Stimulated activated naive CD8-positive, alpha-beta T cell treated with anti-CD3 and anti-CD28 coated beads, Interleukin-15, amount 100 ng/mL, for 72 hours (primary cell): Measurements from ENCODE around the gene SLC37A1.

Experiments used
- ATAC-seq: fragments of 150-1000 bp; cut with Tn5 transposase; 2 replicates; pipeline ENCODE4 v1.10.0; 2021; ENCODE audit warnings: mild to moderate bottlenecking, moderate library complexity
- DNase-seq, 2 donors: peaks; one replicate each; pipeline ENCODE4 v3.0.0; 2021 to 2022
- H3K27ac Mint-ChIP-seq, 2 donors: one replicate each; pipeline ENCODE4 v1.8.0; 2022; ENCODE audit warnings: mild to moderate bottlenecking in 2 of 2, mixed read lengths in 2 of 2, moderate library complexity in 2 of 2
- H3K27me3 Mint-ChIP-seq: one replicate; pipeline ENCODE4 v1.8.0; 2022; ENCODE audit warnings: mixed read lengths
- H3K4me1 Mint-ChIP-seq: one replicate; pipeline ENCODE4 v1.8.0; 2022; ENCODE audit warnings: mild to moderate bottlenecking, mixed read lengths
- H3K4me3 Mint-ChIP-seq, 2 donors: one replicate each; pipeline ENCODE4 v1.8.0; 2022; ENCODE audit warnings: mild to moderate bottlenecking in 2 of 2, mixed read lengths in 2 of 2, moderate library complexity in 1 of 2
- H3K9me3 Mint-ChIP-seq, 2 donors: one replicate each; pipeline ENCODE4 v1.8.0; 2022; ENCODE audit warnings: mixed read lengths in 2 of 2

Gene SLC37A1

GRCh38 chr21:42583477-42584295 is 70.0 kb downstream of the SLC37A1 start:
- no peaks in the 10 kb centered on the region for H3K9me3 Mint-ChIP-seq
- no peak overlapping the region for H3K27ac Mint-ChIP-seq
- H3K4me3 Mint-ChIP-seq: no peak overlapping the region

DNA sequence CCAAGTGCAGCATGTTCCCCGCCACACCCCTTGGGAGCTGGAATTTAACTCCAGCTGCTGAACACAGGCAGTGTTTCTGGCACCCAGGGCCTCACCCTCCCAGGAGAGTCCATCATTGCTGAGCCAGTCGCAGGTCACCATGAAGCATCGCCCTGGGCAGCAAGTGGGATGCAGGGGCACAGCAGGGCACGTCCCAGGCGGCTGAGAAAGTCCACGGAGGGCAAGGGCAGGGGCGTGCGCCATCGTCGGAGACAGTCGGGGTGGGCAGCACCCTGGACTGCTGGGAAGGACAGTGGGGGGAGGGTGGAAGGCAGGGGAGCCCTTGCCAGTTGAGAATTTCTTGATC is 70.6 kb downstream of the SLC37A1 start:
- peak; percentile 31 for ATAC-seq
- Mint-ChIP-seq H3K4me1 (no peaks in the 10 kb centered on the region), H3K9me3 (no peaks in the 10 kb centered on the region), H3K27ac (peak overlapping the region in 1 of 2 donors; percentile 56), H3K27me3 (no peaks in the 10 kb centered on the region), H3K4me3 (no peak overlapping the region)
- no peak for DNase-seq

More at GRCh38 chr21:42583477-42584295, 70.0 kb downstream of the SLC37A1 start:
- DNase-seq (no peak), ATAC-seq (no peak)
- H3K27me3 Mint-ChIP-seq: no peaks in the 10 kb centered on the region
- no peaks in the 10 kb centered on the region for H3K4me1 Mint-ChIP-seq

- Mint-ChIP-seq H3K27ac (no peak overlapping the region), H3K9me3 (no peaks in the 10 kb centered on the region), H3K4me1 (peaks cover 6% of the 10 kb centered on the region), H3K27me3 (no peaks in the 10 kb centered on the region), H3K4me3 (no peak overlapping the region)
- DNase-seq (no peak), ATAC-seq (no peak)
These were observed 72.2 kb downstream of the SLC37A1 start for GRCh38 chr21:42585881-42586280.

GRCh38 chr21:42586406-42586805 is 72.8 kb downstream of the SLC37A1 start:
- Mint-ChIP-seq H3K4me1 (peaks cover 12% of the 10 kb centered on the region), H3K27me3 (no peaks in the 10 kb centered on the region), H3K9me3 (no peaks in the 10 kb centered on the region), H3K27ac (no peak overlapping the region), H3K4me3 (no peak overlapping the region)
- no peak for DNase-seq
- no peak for ATAC-seq

GRCh38 chr21:42587036-42587435 is 73.4 kb downstream of the SLC37A1 start:
- Mint-ChIP-seq H3K27me3 (peaks cover 1% of the 10 kb centered on the region), H3K4me3 (no peak overlapping the region)

DNA sequence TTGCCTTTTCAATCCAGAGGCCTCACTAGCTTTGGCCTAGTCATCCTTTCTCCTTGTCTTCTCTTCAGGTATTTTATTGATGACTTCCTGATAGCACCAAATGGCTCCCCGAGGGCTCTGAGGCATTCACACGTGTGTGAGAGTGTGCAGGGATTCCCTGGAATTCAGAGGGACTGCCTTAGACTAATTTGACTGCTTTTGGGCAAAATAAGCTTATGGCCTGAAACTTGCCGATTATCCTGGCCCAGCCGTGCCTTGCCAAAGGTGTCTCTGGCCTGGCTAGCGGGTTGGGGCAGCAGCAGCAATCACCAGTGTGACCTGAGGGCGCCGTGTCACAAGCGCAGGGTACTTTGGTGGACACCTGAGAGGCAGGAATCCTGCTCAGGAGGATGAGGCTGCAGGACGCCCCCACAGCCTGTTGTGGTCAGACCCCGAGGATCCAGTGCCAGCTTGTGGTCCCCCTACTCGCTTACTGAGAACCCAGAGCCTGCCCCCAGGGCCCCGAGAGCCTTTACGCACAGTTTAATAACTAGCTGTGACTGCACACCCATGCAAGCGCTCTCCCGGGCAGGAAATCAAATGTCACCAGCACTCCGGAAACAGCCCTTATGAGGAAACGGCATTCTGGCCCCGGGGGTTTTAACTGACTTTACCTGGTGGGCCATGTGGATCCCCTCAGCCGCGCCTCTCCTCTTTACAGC is 76.9 kb downstream of the SLC37A1 start:
- peak; percentile 27 to 41 for DNase-seq

More at GRCh38 chr21:42587036-42587435, 73.4 kb downstream of the SLC37A1 start:
- Mint-ChIP-seq H3K27ac (no peak overlapping the region), H3K9me3 (no peaks in the 10 kb centered on the region), H3K4me1 (peaks cover 15% of the 10 kb centered on the region)
- DNase-seq: no peak
- ATAC-seq: no peak

DNA sequence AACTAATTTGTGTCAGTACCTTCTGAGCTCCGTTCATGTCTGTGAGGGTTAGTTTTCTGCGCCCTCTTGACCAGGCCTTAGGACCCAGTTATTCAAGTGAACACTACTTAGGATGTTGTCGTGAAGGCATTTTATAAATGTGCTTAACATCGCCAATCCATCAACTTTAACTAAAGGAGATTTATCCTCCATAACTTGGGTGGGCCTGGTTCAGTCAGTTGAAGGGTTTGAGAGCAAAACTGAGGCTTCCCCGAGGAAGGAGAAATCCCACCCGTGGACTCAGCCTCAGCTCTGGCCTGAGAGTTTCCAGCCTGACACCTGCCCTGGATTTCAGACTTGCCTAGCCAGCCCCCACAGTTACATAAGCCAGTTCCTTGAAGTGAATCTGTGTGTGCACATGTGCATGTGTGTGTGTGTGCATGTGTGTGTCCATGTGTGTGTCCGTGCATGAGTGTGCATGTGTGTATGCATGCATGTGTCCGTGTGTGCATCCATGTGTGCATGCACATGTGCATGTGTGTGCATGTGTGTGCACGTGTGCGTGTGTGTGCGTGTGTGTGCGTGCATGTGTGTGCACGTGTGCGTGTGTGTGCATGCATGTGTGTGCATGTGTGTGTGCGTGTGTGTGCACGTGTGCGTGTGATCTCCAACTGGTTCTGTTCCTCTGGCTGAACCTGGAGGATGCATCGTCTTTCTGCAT is 77.7 kb downstream of the SLC37A1 start:
- H3K4me3 Mint-ChIP-seq: peak overlapping the region; percentile 23 to 32

More for the DNA sequence above, 76.9 kb downstream of the SLC37A1 start:
- H3K9me3 Mint-ChIP-seq: no peaks in the 10 kb centered on the region
- peak; percentile 77 for ATAC-seq
- H3K27ac Mint-ChIP-seq: peak overlapping the region; percentile 63 to 90
- peaks cover 33% of the 10 kb centered on the region for H3K4me1 Mint-ChIP-seq
- H3K27me3 Mint-ChIP-seq: peaks cover 5% of the 10 kb centered on the region
- peak overlapping the region; percentile 23 to 32 for H3K4me3 Mint-ChIP-seq

DNA sequence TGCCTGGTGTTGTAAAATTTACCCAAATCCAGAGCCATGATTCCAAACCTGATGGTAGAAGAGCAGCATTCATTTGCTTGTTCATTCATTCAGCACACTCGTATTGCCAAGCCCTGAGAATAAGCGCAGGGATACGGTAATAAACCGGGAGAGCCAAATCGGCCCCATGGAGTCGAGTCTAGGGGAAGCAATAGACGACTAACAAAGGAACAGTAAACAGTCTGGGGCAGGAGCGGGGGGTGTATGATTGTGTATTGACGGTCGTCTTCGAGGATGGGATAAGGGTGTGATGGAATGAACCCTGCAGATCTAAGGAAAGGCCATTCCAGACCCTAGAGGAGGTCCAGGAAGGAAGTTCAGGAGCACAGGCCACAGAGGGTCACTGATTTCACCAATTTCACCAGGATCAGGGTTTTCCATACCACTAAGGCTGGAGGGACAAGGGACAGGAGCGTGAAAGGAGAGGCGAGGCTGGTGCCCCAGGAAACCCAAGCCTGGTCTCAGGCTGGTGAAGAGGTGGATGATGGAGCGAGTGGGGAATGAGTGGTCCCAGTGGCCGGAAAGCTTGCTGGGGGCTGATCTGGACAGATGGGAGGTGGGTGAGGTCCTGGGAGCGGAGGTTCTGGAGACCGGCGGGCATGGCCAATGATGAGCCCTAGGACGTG is 78.6 kb downstream of the SLC37A1 start:
- ATAC-seq (no peak), DNase-seq (no peak)
- H3K27ac Mint-ChIP-seq: peak overlapping the region in 1 of 2 donors; percentile 43
- no peak overlapping the region for H3K4me3 Mint-ChIP-seq
- peaks cover 33% of the 10 kb centered on the region for H3K4me1 Mint-ChIP-seq
- peaks cover 5% of the 10 kb centered on the region for H3K27me3 Mint-ChIP-seq
- no peaks in the 10 kb centered on the region for H3K9me3 Mint-ChIP-seq

More for the DNA sequence above, 77.7 kb downstream of the SLC37A1 start:
- DNase-seq: no peak
- peaks cover 33% of the 10 kb centered on the region for H3K4me1 Mint-ChIP-seq
- H3K9me3 Mint-ChIP-seq: no peaks in the 10 kb centered on the region
- ATAC-seq: no peak
- H3K27me3 Mint-ChIP-seq: peaks cover 5% of the 10 kb centered on the region
- peak overlapping the region in 1 of 2 donors; percentile 90 for H3K27ac Mint-ChIP-seq

DNA sequence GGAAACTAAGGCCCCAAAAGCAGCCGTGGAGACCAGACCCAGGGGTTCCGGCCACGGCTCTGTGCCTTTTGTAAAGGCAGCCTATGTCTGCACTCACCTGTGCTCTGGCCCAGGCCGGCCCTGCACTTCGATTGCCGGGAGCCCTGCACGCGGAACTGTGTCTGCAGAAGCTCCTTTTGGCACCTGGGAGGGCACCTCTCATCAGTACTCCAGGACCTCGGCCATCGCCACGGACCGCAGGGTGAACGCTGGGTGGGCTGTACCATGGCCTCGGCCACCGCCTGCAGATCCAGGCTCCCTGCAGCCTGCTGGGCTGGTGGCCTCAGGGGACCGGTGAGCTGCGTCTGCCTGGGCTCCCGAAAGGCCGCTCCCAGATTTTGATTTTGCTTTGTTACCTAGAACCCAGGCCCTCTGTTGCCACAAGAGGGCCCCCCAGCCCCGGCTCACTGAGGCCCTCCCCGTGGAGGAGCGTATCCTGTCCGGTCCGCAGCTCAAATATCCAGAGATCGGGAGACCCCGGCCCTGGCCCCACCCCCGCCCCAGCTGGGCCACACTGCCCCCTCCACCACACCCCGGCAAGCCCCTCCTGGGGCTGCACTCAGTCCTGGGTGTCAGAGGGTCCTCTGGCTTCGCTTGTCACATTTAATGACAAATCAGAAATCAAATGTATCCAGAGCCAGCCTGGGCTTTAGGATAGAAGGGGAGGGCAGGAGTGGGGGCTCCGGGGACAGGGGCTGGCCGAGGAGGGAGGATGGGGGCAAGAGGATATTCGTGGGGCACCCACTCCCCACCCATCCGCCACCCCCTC is 79.6 kb downstream of the SLC37A1 start:
- Mint-ChIP-seq H3K4me1 (peaks cover 33% of the 10 kb centered on the region), H3K27me3 (peaks cover 5% of the 10 kb centered on the region), H3K9me3 (no peaks in the 10 kb centered on the region), H3K27ac (no peak overlapping the region), H3K4me3 (peak overlapping the region in 1 of 2 donors; percentile 10)
- ATAC-seq (peak; percentile 93), DNase-seq (peak; percentile 65 to 72)

DNA sequence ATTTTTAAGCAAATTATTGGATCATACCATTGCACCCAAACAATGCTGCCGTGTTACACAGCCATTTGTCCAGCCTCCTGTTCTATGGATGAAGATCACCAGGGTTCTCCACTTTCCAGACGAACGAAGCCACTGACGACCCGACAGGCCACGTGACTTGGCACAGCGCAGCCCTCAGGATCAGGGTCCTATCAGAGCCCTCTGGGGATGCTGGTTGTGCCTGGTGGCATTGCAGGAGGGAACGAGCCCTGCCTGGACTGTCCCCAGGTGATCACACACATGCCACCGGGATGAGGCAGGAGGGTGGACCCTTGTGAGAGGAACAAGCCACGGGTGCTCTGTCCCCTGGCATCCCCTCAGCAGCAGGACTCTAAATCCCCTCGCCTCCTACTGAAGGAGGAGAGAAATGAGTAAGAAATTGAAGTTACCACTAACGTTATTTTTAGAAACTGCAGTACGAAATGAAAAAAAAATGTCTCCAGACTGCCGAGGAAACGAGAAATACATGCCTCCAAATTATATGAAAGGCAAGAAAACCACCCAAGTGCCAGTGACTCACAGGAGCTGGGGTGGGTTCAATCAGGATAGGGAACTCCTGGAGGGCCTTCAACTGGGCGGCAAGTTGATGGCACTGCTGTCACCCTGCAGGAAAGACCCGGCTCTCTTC is 81.1 kb downstream of the SLC37A1 start:
- no peak overlapping the region for H3K4me3 Mint-ChIP-seq
- no peaks in the 10 kb centered on the region for H3K9me3 Mint-ChIP-seq
- H3K27ac Mint-ChIP-seq: no peak overlapping the region
- no peak for DNase-seq
- peaks cover 33% of the 10 kb centered on the region for H3K4me1 Mint-ChIP-seq
- H3K27me3 Mint-ChIP-seq: peaks cover 5% of the 10 kb centered on the region
- no peak for ATAC-seq

DNA sequence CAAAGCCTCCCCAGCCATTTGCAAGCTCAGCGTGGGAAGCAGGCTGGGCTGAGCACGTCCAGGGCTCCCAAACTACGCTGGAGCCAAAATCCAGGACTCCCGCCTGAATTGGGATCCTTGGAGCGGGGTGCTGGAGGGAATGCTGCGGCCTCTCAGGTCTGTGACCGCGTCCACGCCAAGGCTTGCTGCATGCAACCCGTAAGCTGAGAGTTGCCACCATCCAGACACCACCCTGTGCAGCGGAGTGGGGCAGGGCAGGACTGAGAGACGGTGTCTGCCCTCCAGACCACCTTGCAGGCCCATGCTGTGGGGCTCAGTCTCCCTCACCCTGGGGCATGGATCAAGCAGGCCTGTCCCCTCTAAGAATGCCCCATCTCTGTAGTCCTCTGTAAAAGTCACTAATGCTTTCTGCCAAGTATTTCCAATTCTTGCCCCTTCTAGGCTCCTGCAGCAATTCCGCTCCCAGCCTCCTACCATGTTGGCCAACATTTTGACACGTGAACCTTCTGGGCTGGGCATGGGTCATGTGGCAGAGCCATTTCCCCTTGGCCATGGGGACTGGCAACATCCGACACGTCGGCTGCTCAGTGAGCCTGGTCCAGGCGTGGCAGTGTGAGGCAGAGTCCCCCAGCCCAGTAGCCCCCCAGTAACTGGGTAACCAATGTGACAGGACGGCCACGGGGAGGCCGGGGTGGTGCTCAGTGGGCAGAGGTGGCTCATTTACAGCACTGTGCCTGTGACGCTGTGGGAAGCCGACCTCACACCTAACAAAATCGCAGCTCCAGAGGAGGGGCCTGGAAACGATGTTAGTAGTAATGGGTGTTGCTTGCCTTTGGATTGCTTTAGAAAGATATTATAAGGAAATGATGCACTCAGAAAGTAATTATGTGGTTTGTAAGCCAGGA is 81.9 kb downstream of the SLC37A1 start:
- DNase-seq: no peak
- Mint-ChIP-seq H3K27ac (no peak overlapping the region), H3K9me3 (no peaks in the 10 kb centered on the region), H3K4me1 (peaks cover 30% of the 10 kb centered on the region), H3K27me3 (peaks cover 5% of the 10 kb centered on the region), H3K4me3 (no peak overlapping the region)
- ATAC-seq: no peak

DNA sequence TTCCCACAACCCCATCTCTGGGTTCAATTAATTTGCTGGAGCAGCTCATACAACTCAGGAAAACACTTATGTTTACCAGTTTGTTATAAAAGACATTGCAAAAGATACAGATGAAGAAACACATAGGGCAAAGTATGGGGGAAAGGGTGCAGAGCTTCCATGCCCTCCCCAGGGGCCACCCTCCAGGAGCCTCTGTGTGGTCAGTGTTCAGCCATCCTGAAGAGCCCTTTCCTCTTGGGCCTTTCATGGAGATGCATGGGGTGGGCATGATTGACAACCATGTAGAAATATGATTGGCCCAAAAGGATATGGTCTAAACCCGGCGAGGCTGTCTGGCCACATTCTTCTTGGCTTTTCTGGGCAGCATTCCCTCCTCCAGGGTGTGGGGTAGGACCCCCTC is 83.0 kb downstream of the SLC37A1 start:
- Mint-ChIP-seq H3K9me3 (no peaks in the 10 kb centered on the region), H3K27ac (peak overlapping the region in 1 of 2 donors; percentile 68)

GRCh38 chr21:42597487-42598158 is 84.0 kb downstream of the SLC37A1 start:
- DNase-seq (no peak), ATAC-seq (no peak)
- H3K4me3 Mint-ChIP-seq: no peak overlapping the region
- H3K27me3 Mint-ChIP-seq: no peaks in the 10 kb centered on the region
- H3K27ac Mint-ChIP-seq: no peak overlapping the region
- peaks cover 12% of the 10 kb centered on the region for H3K4me1 Mint-ChIP-seq
- H3K9me3 Mint-ChIP-seq: no peaks in the 10 kb centered on the region

More for the DNA sequence above, 83.0 kb downstream of the SLC37A1 start:
- H3K4me1 Mint-ChIP-seq: peaks cover 19% of the 10 kb centered on the region
- peaks cover 5% of the 10 kb centered on the region for H3K27me3 Mint-ChIP-seq
- ATAC-seq: no peak
- DNase-seq: no peak
- H3K4me3 Mint-ChIP-seq: no peak overlapping the region
